Fibroblast of villous mesenchyme (primary cell): ENCODE measurements around the gene LSMEM2. TPM values are rescaled to one million over a fixed set of nuclear protein-coding genes. Genes with fewer than 3 reads are reported as not detected.
"Not testable (repeated sequence)": the region's sequence is repeated elsewhere in the genome, so short reads cannot be mapped to it uniquely, and the experiment has no call there.

Experiments
- DNase-seq: peaks from one replicate; pipeline ENCODE4 v3.0.0-alpha.2; 2010; ENCODE audit warnings: low read depth
- H3K4me3 ChIP-seq: 2 replicates; pipeline ENCODE4 v1.5.1; 2011; ENCODE audit warnings: low read depth, mild to moderate bottlenecking, low read length
- total RNA-seq: library from RNA; depleted of rRNA; stranded (reverse); fragments of >200 nt; gene quantifications from 2 replicates; pipeline ENCODE4 v1.2.3, GENCODE V29; 2012
- TF ChIP-seq, protein P1 (sequence below): IDR thresholded peaks from 2 replicates; pipeline ENCODE4 v1.5.1; 2012; ENCODE audit warnings: low read depth, mild to moderate bottlenecking, low read length; ENCODE audit not compliant: insufficient read depth

The LSMEM2 gene
- total RNA-seq, 1 donor = not detected

DNA sequence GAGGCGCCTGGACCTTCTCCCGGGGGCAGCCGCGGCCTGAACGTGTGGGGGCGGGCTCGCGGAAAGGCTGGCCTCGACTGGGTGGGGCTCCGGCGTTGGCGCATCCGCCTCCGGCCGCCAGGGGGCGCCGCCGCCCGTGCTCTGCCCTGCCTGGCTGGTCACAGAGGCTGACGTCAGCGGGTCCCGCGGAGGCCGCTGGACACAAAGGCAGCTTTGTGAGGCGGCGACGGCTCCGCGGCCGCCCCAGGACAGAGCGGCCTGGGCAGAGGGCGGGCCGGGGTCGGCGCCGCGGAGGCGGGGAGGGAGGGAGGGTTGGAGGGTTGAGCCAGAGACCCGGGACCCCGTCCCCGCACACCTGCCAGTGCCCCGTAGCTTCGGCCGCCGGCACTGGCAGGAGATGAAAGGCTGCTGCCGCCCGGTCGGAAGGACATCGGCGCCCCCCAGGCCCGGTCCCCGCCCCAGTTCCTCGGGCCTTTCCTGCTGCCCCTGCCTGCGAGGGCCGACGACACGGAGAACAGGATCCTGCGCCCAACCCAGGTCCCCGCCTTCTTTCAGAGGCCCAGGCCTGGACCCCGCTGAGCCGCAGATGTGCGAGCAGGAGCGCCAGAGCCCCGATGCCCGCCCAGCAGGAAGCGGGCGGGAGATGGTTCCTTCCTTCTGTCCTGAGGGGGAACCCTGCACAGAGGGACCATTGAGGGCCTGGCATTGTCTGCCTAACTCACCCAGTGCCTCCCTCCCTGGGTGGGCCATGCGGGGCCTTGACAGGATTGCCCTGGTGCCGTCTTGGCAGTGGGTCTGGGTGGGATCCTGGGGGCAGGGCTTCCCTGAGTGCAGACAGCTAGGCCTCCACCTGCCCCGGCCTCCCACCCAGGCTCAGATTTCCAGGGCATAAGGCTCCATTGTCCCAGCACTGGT, 18.6 kb upstream of the LSMEM2 start:
- peak; percentile 89 for DNase-seq

DNA sequence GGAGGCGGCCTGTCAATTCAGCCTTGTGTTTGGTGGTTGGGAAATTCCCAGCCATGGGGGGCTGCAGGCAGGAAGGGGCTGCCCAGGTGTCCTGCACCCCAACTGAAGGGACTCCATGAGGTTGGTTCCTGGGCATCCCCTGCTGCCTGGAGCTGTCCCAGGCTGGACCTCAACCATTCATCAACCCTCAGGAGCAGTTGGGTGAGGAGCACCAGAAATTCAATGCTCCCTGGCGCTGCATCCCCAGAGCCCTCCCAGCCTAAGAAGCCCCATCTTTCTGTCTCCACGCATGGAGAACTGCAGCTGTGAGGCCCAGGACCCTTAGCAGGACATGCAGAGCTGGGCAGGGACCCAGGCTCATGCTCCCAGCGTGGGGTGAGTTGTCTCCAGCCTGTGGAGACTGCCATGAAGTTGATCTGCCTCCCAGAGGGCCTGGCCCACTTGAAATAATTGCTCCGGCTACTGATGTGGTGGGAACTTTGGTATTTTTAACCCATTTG, 17.9 kb upstream of the LSMEM2 start:
- no peak for DNase-seq
- peak overlapping the region; percentile 60 for H3K4me3 ChIP-seq
- TF ChIP-seq, protein P1, sequence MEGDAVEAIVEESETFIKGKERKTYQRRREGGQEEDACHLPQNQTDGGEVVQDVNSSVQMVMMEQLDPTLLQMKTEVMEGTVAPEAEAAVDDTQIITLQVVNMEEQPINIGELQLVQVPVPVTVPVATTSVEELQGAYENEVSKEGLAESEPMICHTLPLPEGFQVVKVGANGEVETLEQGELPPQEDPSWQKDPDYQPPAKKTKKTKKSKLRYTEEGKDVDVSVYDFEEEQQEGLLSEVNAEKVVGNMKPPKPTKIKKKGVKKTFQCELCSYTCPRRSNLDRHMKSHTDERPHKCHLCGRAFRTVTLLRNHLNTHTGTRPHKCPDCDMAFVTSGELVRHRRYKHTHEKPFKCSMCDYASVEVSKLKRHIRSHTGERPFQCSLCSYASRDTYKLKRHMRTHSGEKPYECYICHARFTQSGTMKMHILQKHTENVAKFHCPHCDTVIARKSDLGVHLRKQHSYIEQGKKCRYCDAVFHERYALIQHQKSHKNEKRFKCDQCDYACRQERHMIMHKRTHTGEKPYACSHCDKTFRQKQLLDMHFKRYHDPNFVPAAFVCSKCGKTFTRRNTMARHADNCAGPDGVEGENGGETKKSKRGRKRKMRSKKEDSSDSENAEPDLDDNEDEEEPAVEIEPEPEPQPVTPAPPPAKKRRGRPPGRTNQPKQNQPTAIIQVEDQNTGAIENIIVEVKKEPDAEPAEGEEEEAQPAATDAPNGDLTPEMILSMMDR = no peak

More for the DNA sequence above, 18.6 kb upstream of the LSMEM2 start:
- peak overlapping the region; percentile 60 for H3K4me3 ChIP-seq
- TF ChIP-seq, protein P1 = peak; percentile 94

DNA sequence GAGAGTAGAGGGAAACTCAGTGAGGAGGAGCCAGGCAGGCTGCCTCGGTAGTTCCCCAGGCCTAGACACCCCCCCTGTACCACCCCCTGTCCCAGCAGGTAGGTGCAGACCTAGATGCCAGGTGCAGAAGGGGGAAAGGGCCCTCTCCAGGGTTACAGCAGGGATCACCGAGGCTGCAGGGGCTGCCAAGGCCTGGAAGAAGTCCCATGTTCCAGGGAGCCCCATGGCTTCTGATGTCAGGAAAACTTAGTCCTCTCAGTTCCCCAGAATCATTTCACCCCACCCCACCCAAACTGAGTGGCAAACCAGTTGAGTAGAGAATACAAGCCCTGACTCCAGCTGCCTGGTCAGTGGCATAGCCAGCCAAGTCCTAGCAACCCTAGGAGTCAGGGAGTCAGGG, 17.4 kb upstream of the LSMEM2 start:
- no peak overlapping the region for H3K4me3 ChIP-seq
- no peak for DNase-seq
- TF ChIP-seq, protein P1 = no peak

DNA sequence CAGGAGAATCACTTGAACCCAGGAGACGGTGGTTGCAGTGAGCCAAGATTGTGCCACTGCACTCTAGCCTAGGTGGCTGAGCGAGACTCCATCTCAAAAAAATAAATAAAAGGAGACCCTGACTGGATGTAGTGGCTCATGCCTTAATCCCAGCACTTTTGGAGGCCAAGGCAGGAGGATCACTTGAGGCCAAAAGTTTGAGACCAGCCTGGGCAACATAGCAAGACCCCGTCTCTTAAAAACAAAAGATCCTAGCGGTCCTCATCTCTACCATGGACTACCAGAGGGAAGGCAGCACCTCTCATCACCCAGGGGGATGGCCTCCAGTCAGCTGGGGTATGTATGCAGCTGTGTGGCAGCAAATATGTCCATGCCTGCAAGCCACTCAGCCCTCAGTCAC, 16.7 kb upstream of the LSMEM2 start:
- H3K4me3 ChIP-seq, DNase-seq: not testable (repeated sequence)

DNA sequence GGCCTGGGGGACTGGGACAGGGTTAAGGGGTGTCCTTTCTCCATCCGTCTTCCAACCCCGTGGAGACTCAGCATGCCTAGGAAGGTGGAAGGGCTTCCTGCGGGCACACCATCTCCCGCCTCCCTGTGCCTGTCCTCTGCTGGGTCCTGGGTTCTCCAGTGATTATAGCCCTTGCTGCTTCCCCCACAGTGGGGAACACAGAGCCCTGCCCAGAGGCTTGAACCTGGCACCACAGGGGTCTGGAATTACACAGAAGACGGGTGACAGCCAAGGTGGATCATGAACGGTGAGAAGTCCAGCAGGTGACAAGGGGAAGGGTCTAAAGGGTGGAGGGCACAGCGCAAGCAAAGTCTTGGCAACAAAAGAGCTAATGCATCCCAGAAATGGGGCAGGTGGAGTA, 16.1 kb upstream of the LSMEM2 start:
- DNase-seq = no peak
- H3K4me3 ChIP-seq = no peak overlapping the region
- TF ChIP-seq, protein P1 = no peak

DNA sequence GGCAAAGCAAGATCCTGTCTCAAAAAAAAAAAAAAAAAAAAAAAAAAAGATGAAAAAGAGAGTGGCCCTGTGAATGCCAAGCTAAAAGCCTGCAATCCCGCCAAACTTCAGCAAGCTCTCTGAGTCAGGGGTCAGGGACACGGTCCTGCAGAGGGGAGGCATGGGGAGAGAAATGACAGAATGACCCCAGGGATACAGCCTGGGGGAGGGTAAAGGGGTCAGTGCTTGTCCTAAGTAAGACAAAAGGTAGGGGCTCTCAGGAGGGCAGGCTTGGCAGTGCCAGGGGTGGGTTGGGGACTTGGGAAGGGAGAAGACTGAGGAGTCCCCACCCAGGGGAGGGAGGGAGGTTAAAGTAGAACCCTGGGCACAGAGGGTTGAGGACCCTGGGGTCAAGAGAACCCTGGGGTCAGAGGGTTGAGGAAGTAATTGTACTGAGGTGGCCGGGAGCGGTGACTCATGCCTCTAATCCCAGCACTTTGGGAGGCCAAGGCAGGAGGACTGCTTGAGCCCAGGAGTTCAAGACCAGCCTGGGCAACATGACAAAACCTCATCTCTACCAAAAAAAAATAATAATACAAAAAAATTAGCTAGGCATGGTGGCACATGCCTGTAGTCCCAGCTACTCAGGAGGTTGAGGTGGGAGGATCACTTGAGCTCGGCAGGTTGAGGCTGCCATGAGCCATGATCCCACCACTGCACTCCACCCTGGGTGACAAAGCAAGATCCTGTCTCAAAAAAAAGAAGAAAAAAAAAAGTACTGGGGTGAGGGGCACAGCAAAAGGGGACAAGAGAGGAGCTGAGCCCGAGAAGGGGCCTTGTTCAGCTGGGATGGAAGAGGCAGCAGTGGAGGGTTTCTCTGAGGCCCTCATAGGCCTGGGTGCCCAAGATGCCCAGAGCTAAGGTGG, 15.2 kb upstream of the LSMEM2 start:
- no peak overlapping the region for H3K4me3 ChIP-seq
- no peak for DNase-seq
- TF ChIP-seq, protein P1 = no peak
